ENCODE results near the gene TMCO5A.
"Not testable (repeated sequence)": the region's sequence is repeated elsewhere in the genome, so short reads cannot be mapped to it uniquely, and the experiment has no call there.

TMCO5A gene

DNA sequence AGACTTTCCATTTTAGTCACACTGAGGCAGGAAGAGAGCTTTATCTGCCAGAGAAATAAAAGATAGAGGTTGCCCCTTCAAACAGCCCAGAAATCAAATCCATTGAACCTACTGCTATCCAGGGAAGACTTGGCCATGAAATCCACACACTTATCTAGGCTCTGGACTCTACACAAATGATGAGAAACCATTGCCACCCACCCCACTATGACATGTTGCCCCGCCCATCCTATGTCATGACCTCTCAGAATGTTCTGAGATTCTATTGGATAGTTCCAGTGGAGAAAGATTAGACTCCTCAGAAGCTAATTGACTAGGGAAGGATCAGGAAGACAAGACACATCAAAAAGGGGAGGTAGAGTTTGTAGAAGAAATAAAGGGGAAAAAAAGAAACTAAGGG, at the start of gene TMCO5A:
Gene TMCO5A, plus strand, starts transcription at position 301 of the 400 bp plus-strand sequence. CDS start 1,684 bp downstream, outside the sequence.
- DNase-seq, result no peak

DNA sequence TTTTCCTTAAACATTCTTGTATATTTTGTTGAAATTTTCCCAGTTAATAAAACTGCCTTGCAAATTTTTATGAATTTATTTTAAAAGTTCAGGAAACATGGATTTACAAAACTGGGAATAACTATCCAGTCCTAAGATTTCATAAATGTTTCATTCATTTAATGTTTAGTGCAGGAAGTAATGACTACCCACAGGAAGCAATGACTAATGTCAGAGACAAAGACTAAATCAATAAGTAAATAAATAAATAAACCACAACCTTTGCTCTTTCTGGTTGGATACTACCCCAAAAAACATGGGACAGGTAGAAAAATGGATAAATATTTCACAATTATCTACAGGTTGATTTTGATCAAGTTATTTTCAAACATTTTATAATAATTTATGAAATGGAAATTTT, 48.8 kb upstream of the TMCO5A start:
- DNase-seq, result no peak

DNA sequence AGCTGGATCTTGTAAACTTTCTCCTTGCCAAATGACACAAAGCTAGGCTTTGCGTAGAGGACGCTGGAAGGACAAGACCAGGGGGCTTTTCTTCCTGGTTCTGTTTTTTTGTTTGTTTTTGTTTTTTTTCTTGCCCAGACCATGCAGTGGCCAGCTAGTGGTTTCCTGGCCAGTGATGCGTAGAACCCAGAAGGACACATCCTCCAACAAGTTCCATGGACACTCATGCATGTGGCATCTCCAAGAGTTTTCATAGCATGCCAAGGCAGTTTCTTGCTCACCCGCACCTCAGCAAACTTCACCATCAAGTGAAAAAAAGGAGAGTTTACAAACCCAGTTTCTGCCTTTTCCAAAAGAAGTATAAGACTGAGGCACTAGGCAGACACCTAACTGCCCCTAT, 46.1 kb upstream of the TMCO5A start:
- no peak for DNase-seq

DNA sequence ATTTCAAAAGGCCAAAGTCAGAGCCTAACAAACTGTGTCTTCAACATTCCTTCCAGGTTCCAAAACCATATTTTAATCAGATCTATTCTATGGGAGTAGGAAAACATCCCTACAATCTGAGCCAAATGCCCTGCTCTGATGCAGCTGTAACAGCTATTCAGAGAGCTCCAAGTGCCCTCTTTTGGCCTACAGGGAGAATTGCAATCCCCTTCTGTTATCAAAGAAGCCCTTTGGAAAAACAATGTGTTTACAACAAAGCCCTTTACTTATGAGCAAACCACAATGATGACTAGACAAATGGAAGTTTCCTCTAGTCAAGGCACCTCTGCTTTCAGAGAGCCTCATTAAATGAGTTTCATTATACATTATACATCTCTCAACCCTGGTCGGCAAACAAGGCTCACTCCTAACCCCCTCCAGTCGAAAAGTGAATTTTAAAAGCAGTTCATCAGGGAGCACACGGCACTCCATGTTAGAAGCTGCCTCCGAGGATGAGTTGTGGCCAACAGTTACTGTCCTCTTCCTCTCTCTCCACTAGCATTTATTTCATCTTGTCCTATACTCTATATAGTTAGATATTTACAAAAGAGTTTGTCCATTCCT, 42.6 kb upstream of the TMCO5A start:
- DNase-seq, result peak; percentile 5

DNA sequence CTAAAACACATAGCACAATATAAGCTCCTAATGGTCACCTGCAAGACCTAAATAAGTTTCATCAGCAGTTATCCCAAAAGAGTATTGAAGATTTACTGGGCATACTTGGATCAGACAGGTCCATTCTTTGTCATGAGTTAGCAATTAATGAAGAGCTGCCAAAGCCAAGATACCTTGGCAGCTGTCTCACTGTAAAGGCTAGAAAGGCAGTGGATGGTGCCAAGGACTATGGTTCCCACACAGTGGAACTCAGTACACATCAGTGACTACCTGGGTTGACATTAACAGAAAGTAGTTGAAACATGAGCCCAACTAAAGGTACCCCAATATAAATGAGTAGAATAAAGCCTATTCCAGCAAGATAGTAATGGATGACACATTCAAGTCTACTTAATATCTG, 41.1 kb upstream of the TMCO5A start:
- no peak for DNase-seq

DNA sequence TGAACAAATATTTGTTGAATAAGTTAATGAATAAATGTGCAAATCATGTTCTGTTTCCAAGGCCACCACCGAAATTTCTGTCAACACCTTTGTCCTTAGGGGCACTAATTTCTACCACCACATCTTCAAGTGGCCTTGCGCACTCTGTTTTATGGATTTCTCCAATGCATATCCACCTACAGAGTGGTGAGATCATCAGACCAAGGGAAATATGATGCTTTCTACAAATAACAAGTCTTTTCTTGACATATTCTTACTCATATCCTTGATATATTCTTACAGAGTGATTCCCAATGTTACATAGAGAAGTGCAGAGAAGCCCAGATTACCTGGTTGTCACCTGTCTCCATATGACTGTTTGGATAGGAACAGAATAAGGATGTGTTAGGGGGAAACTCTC, 36.1 kb upstream of the TMCO5A start:
- DNase-seq, result no peak

DNA sequence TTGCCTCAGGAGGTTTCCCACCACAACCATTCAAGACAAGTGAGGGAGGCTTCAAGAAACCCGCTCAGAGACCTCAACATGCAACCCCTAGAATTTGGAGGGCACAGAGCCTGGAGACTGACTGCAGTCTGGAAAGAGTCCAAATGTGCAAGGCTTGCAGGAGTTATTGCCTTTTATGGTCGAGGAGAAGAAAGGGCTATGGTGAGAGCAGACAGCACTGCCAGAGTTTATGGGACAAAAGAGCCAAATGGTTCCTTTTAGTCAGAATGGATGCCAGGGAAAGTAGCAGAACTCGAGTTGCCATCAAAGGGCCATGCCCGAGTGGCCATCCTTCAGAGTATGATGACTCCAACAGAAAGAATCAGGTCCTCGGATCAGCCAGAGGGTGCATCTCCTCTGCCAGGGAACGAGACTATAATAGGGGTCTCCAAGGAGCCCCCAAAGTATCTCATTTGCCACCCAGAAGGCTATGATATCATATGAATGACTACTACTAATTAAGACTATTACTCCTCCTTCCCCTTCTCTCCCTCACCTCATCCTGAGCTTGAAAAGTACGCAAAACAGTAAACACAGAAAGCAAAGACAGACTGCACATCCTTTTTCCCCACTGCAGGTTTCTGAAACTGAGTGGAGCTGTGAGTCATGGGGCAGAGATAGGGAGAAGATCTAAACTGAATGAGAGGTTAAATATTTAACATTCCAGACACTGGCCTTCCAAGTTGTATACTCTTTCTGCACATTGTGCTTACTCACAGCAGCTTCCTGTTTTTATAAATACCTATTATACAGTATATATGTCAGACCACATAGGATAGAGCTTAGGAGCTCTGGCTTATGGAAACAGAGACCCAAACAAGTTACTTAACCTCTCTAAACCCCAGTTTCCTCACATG, 33.9 kb upstream of the TMCO5A start:
- DNase-seq, result no peak

DNA sequence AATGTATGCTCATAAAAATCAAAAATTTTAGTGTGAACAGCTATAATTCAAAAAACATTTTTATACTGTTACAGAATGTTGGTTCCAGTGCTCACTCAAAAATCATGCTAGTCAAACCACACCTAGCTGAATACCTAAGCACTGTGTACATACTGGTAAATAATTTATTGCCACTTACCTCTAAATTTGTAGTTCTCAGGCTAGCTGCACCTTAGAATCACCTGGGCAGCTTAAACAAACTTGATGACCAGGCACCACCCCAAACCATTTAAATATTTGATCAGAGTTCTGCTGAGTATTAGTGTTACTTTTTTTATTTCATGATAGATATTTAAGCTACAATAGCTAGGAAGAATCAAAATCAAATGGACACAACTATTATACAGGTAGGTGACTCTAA, 32.3 kb upstream of the TMCO5A start:
- DNase-seq, result no peak

DNA sequence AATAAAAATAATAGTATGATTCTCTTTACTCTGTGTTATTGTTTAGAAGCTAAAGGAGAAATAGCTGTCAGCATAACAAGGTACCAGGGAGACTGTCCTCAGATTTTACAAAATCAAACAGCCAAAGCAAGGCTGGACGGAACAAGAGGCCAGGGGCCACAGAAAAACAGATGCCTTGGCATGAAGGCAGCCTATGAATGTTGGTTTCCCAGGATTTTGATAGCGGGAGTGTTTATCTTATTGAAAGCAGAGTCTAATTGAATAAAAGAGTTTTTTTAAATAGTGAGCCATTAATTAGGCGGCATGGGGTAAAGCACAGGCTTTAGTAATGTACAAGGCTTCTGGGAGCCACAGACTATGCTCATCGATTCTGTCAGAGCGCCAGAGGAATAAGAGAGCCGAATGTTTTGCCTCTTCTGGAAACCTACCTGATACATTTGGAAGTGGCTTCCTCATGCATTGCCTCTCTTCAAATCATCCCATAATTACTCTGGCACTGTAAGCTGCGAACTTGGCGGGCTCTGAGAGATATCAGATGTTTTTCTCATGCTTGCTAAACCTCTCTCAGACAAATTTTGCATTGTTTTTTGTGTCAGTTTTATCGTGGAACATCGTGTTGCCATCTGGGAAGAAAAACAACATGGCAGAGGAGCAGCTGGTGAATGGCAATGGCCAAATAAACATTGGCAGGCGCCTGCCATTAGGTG, 30.4 kb upstream of the TMCO5A start:
- no peak for DNase-seq

DNA sequence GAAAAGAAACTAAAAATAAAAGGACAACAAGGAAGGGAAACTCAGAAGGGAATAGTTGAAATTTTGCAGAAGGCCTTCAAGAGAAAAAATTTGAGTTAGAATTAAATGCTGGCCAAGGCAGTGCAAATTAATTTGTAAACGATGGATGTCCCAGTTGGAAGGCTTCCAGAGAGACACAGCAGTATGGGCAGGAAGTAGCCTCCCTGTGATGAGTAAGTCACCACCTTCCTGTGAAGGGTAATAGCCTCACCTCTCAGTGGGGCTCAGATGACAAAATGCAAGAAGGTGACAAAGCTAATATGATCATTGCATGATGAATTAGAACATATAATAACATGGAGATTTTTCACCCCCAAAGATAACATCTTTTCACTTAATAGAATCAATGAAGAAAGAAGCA, 27.3 kb upstream of the TMCO5A start:
- no peak for DNase-seq

DNA sequence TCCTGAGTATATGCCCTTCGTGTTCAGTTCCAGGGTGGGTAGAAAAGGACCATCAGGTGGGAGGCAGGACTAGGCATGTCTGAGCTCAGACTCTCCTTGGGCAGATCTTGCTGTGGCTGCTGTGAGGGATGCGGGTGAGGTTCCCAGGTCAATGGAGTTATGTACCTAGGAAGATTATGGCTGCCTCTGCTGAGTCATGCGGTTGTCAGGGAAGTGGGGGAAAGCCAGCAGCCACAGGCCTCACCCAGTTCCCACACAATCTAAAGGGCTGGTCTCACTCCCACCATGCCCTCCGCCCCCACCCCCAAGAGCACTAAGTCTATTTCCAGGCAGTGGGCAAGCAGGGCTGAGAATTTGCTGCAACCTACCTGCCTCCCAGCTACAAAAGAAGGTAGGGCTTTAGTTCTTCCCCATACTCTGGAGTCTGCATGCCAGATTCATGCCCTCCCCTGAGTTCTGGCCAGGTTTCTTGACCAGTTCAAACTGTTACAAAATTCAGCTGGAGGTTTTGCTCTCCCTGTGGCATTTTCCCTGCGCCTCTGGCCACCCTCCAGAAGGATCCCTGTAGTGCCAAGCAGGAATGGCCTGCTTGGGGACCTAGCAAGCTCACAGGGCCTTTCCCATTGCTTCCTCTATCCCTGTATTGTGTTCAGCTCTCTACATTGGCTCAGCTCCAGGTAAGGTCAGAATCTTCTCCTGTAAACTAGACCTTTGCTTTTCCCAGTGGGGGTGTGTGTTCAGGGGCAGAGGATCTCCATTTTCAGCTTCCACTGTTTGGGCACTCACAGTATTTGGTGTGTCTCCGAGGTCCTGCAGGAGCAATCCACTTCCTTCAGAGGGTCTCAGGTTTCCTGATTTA, 12.7 kb upstream of the TMCO5A start:
- DNase-seq, result no peak

DNA sequence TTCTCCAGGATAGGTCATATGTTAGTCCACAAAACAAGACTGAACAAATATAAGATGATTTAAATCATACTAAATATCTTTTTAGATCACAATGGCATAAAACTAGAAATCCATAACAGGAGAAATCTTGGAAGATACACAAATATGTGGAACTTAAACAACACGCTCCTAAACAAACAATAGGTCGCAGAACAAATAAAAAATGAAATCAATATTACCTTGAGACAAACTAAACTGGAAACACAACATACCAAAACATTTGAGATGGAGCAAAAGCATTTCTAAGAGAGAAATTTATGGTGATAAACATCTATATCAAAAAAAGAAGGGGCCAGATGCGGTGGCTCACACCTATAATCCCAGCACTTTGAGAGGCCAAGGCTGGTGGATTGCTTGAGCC, 8.3 kb upstream of the TMCO5A start:
- no peak for DNase-seq

DNA sequence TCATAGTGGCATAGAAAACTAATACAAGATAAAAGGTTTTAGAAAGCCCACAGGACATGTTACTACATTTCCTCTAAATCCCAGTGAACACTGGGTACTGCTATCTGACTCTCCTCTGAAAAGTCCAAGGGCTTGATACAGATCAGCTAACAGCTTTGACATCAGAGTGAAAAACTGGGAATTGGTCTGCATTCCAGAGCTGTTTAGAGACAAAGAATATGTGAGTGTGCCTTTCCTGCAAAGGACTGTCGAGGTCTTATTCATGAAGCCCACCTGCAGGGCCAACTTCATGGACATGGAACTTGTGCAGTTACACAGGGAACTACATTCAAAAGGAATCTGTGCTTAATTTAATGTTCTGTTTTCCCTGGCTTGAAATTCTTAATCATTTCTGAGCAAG, 5.2 kb upstream of the TMCO5A start:
- DNase-seq, result no peak

DNA sequence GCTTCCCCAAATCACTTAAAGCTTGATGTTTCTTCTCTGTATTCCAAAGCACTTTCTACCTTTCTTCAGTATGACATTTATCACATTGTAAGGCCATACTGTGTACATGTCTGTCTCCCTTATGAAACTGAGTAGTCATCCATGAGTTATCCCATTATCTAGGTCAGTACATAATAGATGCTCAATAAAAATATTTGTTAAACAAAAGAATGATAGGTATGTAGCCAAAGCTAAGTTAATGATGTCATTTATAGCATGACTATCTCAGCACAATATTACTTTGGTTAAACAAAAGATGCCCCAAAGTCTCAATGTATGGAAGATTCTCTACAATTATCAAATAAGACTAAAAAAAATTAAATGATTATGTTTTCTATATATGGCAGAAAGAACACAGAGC, 3.1 kb upstream of the TMCO5A start:
- no peak for DNase-seq

DNA sequence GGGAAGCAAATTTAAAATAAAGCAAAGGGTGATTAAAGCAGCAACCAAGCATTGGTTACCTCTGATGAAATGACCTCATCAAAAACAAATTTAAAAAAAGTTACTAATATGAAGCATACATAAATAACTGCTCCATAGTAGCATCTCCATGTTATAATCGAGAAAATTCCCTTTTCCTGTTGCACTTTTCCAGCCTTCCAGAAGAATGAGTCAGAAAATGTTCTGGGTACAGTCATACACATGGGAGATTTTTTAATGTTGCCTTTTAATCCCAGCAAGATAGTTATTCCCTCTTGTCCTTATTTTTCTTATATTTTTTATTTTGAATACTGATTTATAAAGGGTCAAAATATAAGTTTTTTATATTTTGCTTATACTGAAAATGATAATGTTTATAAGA, 2.6 kb upstream of the TMCO5A start:
- DNase-seq, result no peak

DNA sequence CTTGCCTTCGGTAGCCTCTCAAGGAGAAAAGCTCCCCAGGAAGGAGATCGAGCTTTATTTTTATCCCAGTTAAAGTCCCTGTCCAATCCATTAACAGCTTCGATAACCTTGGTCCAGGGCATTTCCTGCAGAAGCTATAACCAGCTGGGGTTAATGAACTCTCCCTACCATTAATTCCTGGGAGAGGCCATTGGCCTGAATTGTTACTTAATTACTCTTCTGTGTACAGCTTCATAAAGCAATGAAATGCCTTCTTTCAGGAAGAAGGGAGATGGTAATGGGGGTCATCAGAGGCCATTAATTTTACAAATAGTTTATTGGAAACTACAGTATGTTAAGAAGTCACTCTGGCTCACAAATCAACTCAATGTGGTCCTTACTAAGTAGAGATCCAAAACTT, 1.9 kb upstream of the TMCO5A start:
- no peak for DNase-seq

DNA sequence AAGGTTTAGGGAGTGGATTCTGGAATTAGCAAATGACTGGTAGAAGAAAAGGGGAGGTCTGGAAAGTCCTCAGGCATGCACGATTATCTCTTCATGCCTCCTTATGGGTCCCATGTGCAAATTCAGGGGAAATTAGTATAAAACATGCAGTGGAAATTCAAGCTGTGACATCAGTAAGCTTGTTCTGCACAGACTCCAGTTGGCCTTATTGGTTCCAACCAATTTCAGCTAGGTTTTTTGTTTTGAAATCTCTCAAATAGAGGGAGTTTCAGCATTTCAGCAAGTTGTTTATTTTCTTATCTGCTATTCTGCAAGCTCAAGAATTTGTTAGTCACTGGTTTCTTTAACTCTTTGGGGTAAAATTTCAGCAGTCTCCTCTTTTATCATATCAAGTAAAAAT, 774 bp upstream of the TMCO5A start:
- no peak for DNase-seq

DNA sequence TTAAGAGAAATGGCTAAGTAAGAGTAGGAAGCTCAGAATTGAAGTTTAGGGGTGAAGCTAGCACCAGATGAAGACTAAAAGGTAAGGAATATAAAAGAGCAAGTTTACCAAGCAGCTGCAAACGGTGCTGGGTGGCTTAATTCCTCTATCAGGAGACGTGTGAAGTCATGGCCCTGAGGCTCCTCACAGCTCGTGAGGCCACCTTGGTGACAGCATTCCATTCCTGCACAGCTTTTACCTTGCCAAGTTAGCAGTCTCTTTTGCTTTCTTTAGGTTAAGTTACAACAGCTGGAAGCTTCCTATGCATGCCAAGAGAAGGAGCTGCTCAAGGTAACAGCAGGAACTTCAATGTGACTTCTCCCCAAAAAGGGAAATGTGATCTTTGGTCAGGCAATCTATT, 6.4 kb downstream of the TMCO5A start:
- no peak for DNase-seq

DNA sequence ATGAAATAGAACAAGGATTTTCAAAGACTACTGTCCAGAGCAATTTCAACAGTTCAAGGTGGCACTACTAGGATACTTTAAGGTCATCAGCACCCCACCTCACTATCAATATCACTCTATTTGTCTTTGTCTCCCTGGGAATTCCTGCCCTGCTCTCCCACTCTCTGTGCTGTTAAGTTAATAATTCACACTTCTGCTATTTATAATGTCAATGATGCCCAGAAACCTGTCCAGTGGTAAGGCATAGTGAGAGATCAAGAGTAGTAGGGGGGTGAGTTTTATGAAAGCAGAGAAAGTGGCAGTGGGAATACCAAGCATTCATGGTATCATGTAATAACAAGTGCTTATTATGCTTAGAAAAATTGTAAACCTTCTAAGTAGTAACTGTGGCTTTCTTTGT, 7.3 kb downstream of the TMCO5A start:
- no peak for DNase-seq

DNA sequence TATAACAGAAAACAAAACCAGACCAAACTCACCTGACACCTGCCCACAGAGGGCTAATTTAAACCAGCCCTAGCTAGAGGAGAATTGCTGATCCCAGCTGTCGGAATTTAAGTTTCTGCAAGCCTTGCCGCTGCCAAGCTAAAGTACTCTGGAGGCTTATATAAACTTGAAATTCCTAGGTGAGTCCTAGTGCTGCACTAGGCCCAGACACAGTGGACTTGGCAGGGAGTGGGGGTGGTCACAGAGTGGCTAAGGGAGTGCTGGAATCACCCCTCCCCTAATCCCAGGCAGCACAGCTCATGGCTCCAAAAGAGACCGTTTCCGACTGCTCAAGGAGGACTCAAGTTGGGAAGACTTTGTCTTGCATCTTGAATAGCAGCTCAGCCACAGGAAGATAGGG, 17.6 kb downstream of the TMCO5A start:
- DNase-seq, result no peak

DNA sequence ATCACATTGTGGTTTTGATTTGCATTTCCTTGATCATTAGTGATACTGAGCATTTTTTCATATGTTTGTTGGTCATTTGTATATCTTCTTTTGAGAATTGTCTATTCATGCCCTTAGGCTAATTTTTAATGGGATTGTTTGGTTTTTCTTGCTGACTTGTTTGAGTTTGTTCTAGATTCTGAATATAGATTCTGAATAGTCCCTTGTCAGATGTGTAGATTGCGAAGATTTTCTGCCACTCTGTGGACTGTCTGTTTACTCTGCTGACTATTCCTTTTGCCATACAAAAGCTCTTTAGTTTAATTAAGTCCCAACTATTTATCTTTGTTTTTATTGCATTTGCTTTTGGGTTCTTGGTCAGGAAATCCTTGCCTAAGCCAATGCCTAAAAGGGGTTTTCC, 26.3 kb downstream of the TMCO5A start:
- DNase-seq, result not testable (repeated sequence)

DNA sequence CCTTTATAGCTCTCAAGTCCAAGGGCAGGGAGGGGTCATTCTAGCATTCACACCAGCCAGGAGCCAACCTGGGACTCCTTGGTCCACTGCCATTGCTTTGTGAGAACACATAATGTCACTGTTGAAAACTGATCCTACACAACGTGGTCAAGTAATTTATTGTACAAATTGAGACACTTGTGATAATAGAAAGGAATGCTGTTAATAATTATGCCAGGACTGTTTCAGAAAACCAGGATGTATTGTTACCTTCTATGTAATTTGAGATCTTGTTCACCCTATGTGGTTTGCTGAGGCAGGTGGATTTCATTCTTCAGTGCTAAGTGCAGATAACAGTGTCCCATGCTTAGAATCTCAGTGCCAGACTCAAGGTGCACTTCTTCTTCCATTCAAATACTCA, 33.3 kb downstream of the TMCO5A start:
- DNase-seq, result no peak

DNA sequence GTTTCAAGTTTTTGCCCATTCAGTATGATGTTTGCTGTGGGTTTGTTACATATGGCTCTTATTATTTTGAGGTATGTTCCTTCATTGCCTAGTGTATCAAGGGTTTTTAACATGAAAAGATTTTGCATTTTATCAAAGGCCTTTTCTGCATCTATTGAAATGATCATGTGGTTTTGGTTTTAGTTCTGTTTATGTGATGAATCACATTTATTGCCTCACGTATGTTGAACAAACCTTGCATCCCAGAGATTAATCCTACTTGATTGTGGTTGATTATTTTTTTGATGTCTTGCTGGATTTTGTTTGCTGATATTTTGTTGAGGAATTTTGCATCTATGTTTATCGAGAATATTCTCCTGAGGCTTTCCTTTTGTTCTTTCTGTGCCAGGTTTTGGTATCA, 39.4 kb downstream of the TMCO5A start:
- DNase-seq, result no peak

All from DMS79 treated with DMSO at 0.1 percent for 48 hours (cell line).